Caco-2 (cell line): ENCODE results near the gene SDC1. TPM values are rescaled to one million over a fixed set of nuclear protein-coding genes. Genes with fewer than 3 reads are reported as not detected.
"Not testable (repeated sequence)": the region's sequence is repeated elsewhere in the genome, so short reads cannot be mapped to it uniquely, and the experiment has no call there.

Experiments
- Bru-seq: library from RNA; stranded (reverse); fragments of 400-500 nt; gene quantifications from one replicate; lab custom pipeline; 2021; lab: Mats Ljungman, UMichigan
- BruChase-seq, 2 experiments: library from RNA; stranded (reverse); fragments of 400-500 nt; gene quantifications; one replicate each; lab custom pipeline; 2021; lab: Mats Ljungman, UMichigan
- BruUV-seq: library from RNA; stranded (reverse); fragments of 400-500 nt; replicated peaks from 2 replicates; lab custom pipeline; 2021; lab: Mats Ljungman, UMichigan
- CTCF ChIA-PET: fragments of 300-600 bp; sonication (Branson Sonifier 250); formaldehyde crosslinking; loops from one replicate; lab custom pipeline; 2022; ENCODE audit warnings: antibody characterized with exemption; lab: Charles Lee
- POLR2A ChIA-PET: fragments of 300-600 bp; sonication (Branson Sonifier 250); formaldehyde crosslinking; loops from one replicate; lab custom pipeline; 2022; ENCODE audit warnings: antibody characterized with exemption; lab: Charles Lee
- DNase-seq, 2 experiments: peaks; one replicate each; pipeline versions ENCODE4 v3.0.0 to v3.0.0-alpha.2; 2020 to 2022
- H3K27me3 ChIP-seq: replicated peaks from 2 replicates; pipeline ENCODE4 v1.6.0; 2011; ENCODE audit warnings: low read length; ENCODE audit not compliant: control insufficient read depth, insufficient read depth
- H3K36me3 ChIP-seq: 2 replicates; pipeline ENCODE4 v1.5.1; 2011; ENCODE audit warnings: low read length; ENCODE audit not compliant: control insufficient read depth, insufficient read depth
- H3K4me1 ChIP-seq: fragments of 250-450 bp; sonication (Bioruptor Pico); 2 replicates; pipeline ENCODE4 v1.5.1; 2020; ENCODE audit warnings: mild to moderate bottlenecking
- H3K4me3 ChIP-seq: 2 replicates; pipeline ENCODE4 v1.5.1; 2011; ENCODE audit warnings: low read depth, mild to moderate bottlenecking, control low read depth, low read length
- H3K9me3 ChIP-seq: fragments of 250-450 bp; sonication (Bioruptor Pico); 2 replicates; pipeline ENCODE4 v1.5.1; 2020; ENCODE audit warnings: mild to moderate bottlenecking, moderate library complexity
- H3K27ac Mint-ChIP-seq: one replicate; pipeline ENCODE4 v1.8.0; 2022; ENCODE audit warnings: mixed read lengths; ENCODE audit not compliant: unreplicated experiment
- H3K27me3 Mint-ChIP-seq: one replicate; pipeline ENCODE4 v1.8.0; 2022; ENCODE audit warnings: mixed read lengths; ENCODE audit not compliant: insufficient read depth, unreplicated experiment
- H3K36me3 Mint-ChIP-seq: one replicate; pipeline ENCODE4 v1.8.0; 2022; ENCODE audit warnings: mild to moderate bottlenecking, mixed read lengths; ENCODE audit not compliant: insufficient read depth, unreplicated experiment
- H3K4me1 Mint-ChIP-seq: one replicate; pipeline ENCODE4 v1.8.0; 2022; ENCODE audit warnings: low read depth, mixed read lengths; ENCODE audit not compliant: unreplicated experiment
- H3K4me3 Mint-ChIP-seq: one replicate; pipeline ENCODE4 v1.8.0; 2022; ENCODE audit warnings: mild to moderate bottlenecking, moderate library complexity, mixed read lengths; ENCODE audit not compliant: unreplicated experiment
- H3K9me3 Mint-ChIP-seq: one replicate; pipeline ENCODE4 v1.8.0; 2022; ENCODE audit warnings: mixed read lengths; ENCODE audit not compliant: unreplicated experiment
- CTCF ChIP-seq, 2 experiments: fragments of 200-600 bp in 1 of 2; IDR thresholded peaks; 1 replicate in 1 of 2; 2 replicates in 1 of 2; pipeline versions ENCODE4 v1.5.1 to v1.8.0; 2011 to 2022; ENCODE audit warnings: antibody characterized with exemption in 1 of 2, control low read depth in 1 of 2, inconsistent platforms in 1 of 2, low read depth in 1 of 2, low read length in 1 of 2, mild to moderate bottlenecking in 1 of 2, moderate library complexity in 1 of 2; ENCODE audit not compliant: insufficient read depth in 1 of 2, severe bottlenecking in 1 of 2, unreplicated experiment in 1 of 2
- intact Hi-C: fragments of 100-400 bp; cut with micrococcal nuclease; formaldehyde crosslinking; loops from one replicate; pipeline ENCODE4 v1.10.0; 2022; ENCODE audit not compliant: unreplicated experiment
- long read RNA-seq: library from polyadenylated mRNA; stranded (forward); transcript quantifications from one replicate; pipeline ENCODE4 v2.0.0, GENCODE V29; 2022
- total RNA-seq: library from RNA; stranded (reverse); gene quantifications from 2 replicates; pipeline ENCODE4 v1.2.3, GENCODE V29; 2022

The SDC1 gene
- total RNA-seq (23.5 and 24.3 TPM in 2 replicates), Bru-seq, nascent RNA (percentile 61 among the genes with signal in this experiment), BruChase-seq, experiment 1, labeled RNA remaining after a 2-hour chase (percentile 68 among the genes with signal in this experiment), BruChase-seq, experiment 2, labeled RNA remaining after a 6-hour chase (percentile 74 among the genes with signal in this experiment)
- long read RNA-seq, transcript SDC1-201 (5 exons, 3,147 nt): major isoform, 20 of 33 reads
- long read RNA-seq, partial matches to known transcripts: 3 of 33 reads
- long read RNA-seq, other reads (novel, unspliced or antisense): 8 of 33 reads

- BruUV-seq: no TSS peak
- peak within 1 kb of the TSS; percentile 78 for H3K4me3 Mint-ChIP-seq
- no peak for TF ChIP-seq CTCF (IDR thresholded peaks at IDR 0.05; ENCODE audit: insufficient read depth in 1 of 2, low read depth in 1 of 2, low read length in 1 of 2, severe bottlenecking in 1 of 2, unreplicated experiment in 1 of 2)
- no peaks in the 10 kb centered on the region for H3K9me3 ChIP-seq
- H3K27ac Mint-ChIP-seq: peak within 1 kb of the TSS; percentile 88
- H3K27me3 Mint-ChIP-seq: no peaks in the 10 kb centered on the region
- H3K4me1 Mint-ChIP-seq: peaks cover 13% of the 10 kb centered on the region
- ChIA-PET CTCF (interaction anchor here (0.5 to 3.3 kb wide), 26 partner anchors 10 to 269 kb away, joined by 3 to 27 read pairs (median 6); partner anchors contain the start of genes LAPTM4A and MATN3), POLR2A (interaction anchor here (0.5 to 1.0 kb wide), 3 partner anchors 10 to 323 kb away, joined by 3 to 9 read pairs (median 4); partner anchors contain the start of gene LAPTM4A)
- no peaks in the 10 kb centered on the region for H3K9me3 Mint-ChIP-seq
- peak within 1 kb of the TSS; percentile 56 for H3K4me3 ChIP-seq
- H3K36me3 ChIP-seq: no peaks in the 10 kb centered on the region
- H3K4me1 ChIP-seq: peaks cover 19% of the 10 kb centered on the region
- intact Hi-C loops: loop anchor here (1.0 to 2.0 kb wide), 4 partner anchors 40 to 270 kb away; no protein-coding TSS in a partner anchor
- DNase-seq: peak; percentile 76 to 81
- no peaks in the 10 kb centered on the region for H3K27me3 ChIP-seq
- peaks cover 7% of the 10 kb centered on the region for H3K36me3 Mint-ChIP-seq
Measured at GRCh38 chr2:20224716-20225293, at the start of gene SDC1. Gene SDC1, minus strand, starts transcription at chr2:20225130. Its CDS starts 263 bp downstream, at chr2:20224867.

- H3K4me1 ChIP-seq: no peaks in the 10 kb centered on the region
- H3K9me3 Mint-ChIP-seq: no peaks in the 10 kb centered on the region
- no peak overlapping the region for H3K27ac Mint-ChIP-seq
- no peaks in the 10 kb centered on the region for H3K4me1 Mint-ChIP-seq
- no peak overlapping the region for H3K4me3 Mint-ChIP-seq
- H3K27me3 Mint-ChIP-seq: no peaks in the 10 kb centered on the region
- ChIA-PET CTCF (no interaction called here), POLR2A (no interaction called here)
- H3K4me3 ChIP-seq: no peak overlapping the region
- no peaks in the 10 kb centered on the region for H3K27me3 ChIP-seq
- no peaks in the 10 kb centered on the region for H3K9me3 ChIP-seq
- no TSS peak for BruUV-seq
- no peak for DNase-seq
- H3K36me3 ChIP-seq: no peaks in the 10 kb centered on the region
- no peak for TF ChIP-seq CTCF (IDR thresholded peaks at IDR 0.05; ENCODE audit: insufficient read depth in 1 of 2, low read depth in 1 of 2, low read length in 1 of 2, severe bottlenecking in 1 of 2, unreplicated experiment in 1 of 2)
- peaks cover 46% of the 10 kb centered on the region for H3K36me3 Mint-ChIP-seq
- intact Hi-C loops: no loop called here
Measured at GRCh38 chr2:20273042-20273441, 48.1 kb upstream of the SDC1 start.

- DNase-seq, H3K27ac Mint-ChIP-seq, POLR2A ChIA-PET, H3K27me3 Mint-ChIP-seq, CTCF ChIA-PET, H3K9me3 Mint-ChIP-seq, BruUV-seq, intact Hi-C loops, H3K4me1 ChIP-seq, H3K9me3 ChIP-seq, H3K27me3 ChIP-seq, H3K4me3 ChIP-seq, H3K4me3 Mint-ChIP-seq, H3K4me1 Mint-ChIP-seq, H3K36me3 ChIP-seq: not testable (repeated sequence)
- peaks cover 75% of the 10 kb centered on the region for H3K36me3 Mint-ChIP-seq
Measured at GRCh38 chr2:20268317-20268716, 43.4 kb upstream of the SDC1 start.
